NCI-H2227 (cell line): ENCODE results near the gene PROM1.

Source experiments
- DNase-seq: peaks from one replicate; lab custom pipeline; 2025; ENCODE audit not compliant: unreplicated experiment; lab: John Stamatoyannopoulos, UW

The PROM1 gene

GRCh38 chr4:15953625-15954024 lies 130.2 kb downstream of the PROM1 start:
- DNase-seq, result no peak

- no peak for DNase-seq
These were observed 132.0 kb downstream of the PROM1 start for GRCh38 chr4:15951781-15952180.

- no peak for DNase-seq
These were observed 135.0 kb downstream of the PROM1 start for GRCh38 chr4:15948826-15949225.

- DNase-seq, result no peak
These were observed 136.1 kb downstream of the PROM1 start for GRCh38 chr4:15947684-15948083.

GRCh38 chr4:15945516-15945915 lies 138.3 kb downstream of the PROM1 start:
- DNase-seq, result no peak

- DNase-seq, result no peak
These were observed 138.9 kb downstream of the PROM1 start for GRCh38 chr4:15944895-15945294.

- DNase-seq, result no peak
These were observed 141.5 kb downstream of the PROM1 start for GRCh38 chr4:15942283-15942682.

- no peak for DNase-seq
These were observed 145.2 kb downstream of the PROM1 start, which contains the start of gene FGFBP1 for GRCh38 chr4:15938640-15939039. FGFBP1 (minus strand) TSS chr4:15938740; CDS start chr4:15936632, 2,108 bp downstream.

- no peak for DNase-seq
These were observed 145.6 kb downstream of the PROM1 start for GRCh38 chr4:15938182-15938581.

GRCh38 chr4:15936495-15936894 lies 147.3 kb downstream of the PROM1 start:
- DNase-seq, result no peak

GRCh38 chr4:15935504-15936402 lies 148.1 kb downstream of the PROM1 start:
- no peak for DNase-seq

GRCh38 chr4:15934259-15934658 lies 149.6 kb downstream of the PROM1 start:
- no peak for DNase-seq

GRCh38 chr4:15931451-15932210 lies 152.2 kb downstream of the PROM1 start:
- DNase-seq, result no peak

- no peak for DNase-seq
These were observed 153.5 kb downstream of the PROM1 start for GRCh38 chr4:15930314-15930713.

GRCh38 chr4:15929540-15929939 lies 154.3 kb downstream of the PROM1 start:
- DNase-seq, result no peak

- DNase-seq, result no peak
These were observed 154.9 kb downstream of the PROM1 start for GRCh38 chr4:15928883-15929282.

- no peak for DNase-seq
These were observed 157.3 kb downstream of the PROM1 start for GRCh38 chr4:15926486-15926885.

GRCh38 chr4:15925830-15926229 lies 158.0 kb downstream of the PROM1 start:
- DNase-seq, result no peak

- DNase-seq, result no peak
These were observed 162.3 kb downstream of the PROM1 start for GRCh38 chr4:15921592-15921932.

GRCh38 chr4:15920723-15921591 lies 162.9 kb downstream of the PROM1 start:
- no peak for DNase-seq

- DNase-seq, result no peak
These were observed 165.2 kb downstream of the PROM1 start for GRCh38 chr4:15918484-15919129.
